HL-60 (cell line): ENCODE results near the gene SLC7A1.

Source experiments
- GABPA ChIP-seq: IDR thresholded peaks from 2 replicates; pipeline ENCODE4 v1.6.1; 2012; ENCODE audit warnings: low read depth
- POLR2AphosphoS5 ChIP-seq: IDR thresholded peaks from 2 replicates; pipeline ENCODE4 v1.6.1; 2012; ENCODE audit warnings: low read depth
- TF ChIP-seq, protein P1 (sequence below): IDR thresholded peaks from one replicate; pipeline ENCODE4 v1.5.1; 2011; ENCODE audit warnings: low read length, control low read depth, inconsistent platforms; ENCODE audit not compliant: insufficient read depth
- TF ChIP-seq, protein P2 (sequence below): IDR thresholded peaks from 2 replicates; pipeline ENCODE4 v1.6.1; 2012; ENCODE audit warnings: low read depth; ENCODE audit not compliant: insufficient replicate concordance

DNA sequence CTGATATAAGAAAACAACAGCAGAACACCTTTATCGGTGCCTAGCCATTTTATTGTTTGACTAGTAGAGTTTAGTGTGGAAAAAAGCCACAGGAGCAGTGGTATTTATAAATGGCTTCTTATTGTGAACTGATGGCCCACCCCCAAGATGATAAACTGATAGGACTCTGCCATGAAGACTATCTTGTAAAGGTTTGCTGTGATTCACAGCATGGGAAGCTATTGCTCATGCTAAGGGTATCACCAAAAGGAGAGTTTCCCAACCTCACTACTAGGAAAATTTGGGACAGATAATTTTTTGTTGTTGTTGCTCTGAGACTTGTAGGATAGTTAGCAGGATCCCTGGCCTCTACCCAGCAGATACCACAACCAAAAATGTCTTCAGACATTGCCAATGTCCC lies 12.0 kb upstream of the SLC7A1 start:
- TF ChIP-seq, protein P1, sequence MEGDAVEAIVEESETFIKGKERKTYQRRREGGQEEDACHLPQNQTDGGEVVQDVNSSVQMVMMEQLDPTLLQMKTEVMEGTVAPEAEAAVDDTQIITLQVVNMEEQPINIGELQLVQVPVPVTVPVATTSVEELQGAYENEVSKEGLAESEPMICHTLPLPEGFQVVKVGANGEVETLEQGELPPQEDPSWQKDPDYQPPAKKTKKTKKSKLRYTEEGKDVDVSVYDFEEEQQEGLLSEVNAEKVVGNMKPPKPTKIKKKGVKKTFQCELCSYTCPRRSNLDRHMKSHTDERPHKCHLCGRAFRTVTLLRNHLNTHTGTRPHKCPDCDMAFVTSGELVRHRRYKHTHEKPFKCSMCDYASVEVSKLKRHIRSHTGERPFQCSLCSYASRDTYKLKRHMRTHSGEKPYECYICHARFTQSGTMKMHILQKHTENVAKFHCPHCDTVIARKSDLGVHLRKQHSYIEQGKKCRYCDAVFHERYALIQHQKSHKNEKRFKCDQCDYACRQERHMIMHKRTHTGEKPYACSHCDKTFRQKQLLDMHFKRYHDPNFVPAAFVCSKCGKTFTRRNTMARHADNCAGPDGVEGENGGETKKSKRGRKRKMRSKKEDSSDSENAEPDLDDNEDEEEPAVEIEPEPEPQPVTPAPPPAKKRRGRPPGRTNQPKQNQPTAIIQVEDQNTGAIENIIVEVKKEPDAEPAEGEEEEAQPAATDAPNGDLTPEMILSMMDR, result no peak
- TF ChIP-seq, protein P2, sequence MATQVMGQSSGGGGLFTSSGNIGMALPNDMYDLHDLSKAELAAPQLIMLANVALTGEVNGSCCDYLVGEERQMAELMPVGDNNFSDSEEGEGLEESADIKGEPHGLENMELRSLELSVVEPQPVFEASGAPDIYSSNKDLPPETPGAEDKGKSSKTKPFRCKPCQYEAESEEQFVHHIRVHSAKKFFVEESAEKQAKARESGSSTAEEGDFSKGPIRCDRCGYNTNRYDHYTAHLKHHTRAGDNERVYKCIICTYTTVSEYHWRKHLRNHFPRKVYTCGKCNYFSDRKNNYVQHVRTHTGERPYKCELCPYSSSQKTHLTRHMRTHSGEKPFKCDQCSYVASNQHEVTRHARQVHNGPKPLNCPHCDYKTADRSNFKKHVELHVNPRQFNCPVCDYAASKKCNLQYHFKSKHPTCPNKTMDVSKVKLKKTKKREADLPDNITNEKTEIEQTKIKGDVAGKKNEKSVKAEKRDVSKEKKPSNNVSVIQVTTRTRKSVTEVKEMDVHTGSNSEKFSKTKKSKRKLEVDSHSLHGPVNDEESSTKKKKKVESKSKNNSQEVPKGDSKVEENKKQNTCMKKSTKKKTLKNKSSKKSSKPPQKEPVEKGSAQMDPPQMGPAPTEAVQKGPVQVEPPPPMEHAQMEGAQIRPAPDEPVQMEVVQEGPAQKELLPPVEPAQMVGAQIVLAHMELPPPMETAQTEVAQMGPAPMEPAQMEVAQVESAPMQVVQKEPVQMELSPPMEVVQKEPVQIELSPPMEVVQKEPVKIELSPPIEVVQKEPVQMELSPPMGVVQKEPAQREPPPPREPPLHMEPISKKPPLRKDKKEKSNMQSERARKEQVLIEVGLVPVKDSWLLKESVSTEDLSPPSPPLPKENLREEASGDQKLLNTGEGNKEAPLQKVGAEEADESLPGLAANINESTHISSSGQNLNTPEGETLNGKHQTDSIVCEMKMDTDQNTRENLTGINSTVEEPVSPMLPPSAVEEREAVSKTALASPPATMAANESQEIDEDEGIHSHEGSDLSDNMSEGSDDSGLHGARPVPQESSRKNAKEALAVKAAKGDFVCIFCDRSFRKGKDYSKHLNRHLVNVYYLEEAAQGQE, result no peak
- TF ChIP-seq POLR2AphosphoS5 (no peak), GABPA (no peak)
